OCI-LY7 (cell line): ENCODE data around the gene WASF3.

Source experiments
- CTCF ChIP-seq: fragments of 200-600 bp; sonication (generic); conservative IDR thresholded peaks from 2 replicates; pipeline ENCODE4 v1.5.1; 2014; ENCODE audit warnings: mild to moderate bottlenecking, antibody characterized with exemption, low read length, moderate library complexity, mixed read lengths
- EZH2phosphoT487 ChIP-seq: fragments of 200-600 bp; sonication (generic); IDR thresholded peaks from 2 replicates; pipeline ENCODE4 v1.6.1; 2018; ENCODE audit warnings: low read depth, borderline replicate concordance, mild to moderate bottlenecking, mixed run types, antibody characterized with exemption, low read length, moderate library complexity, mixed read lengths

DNA sequence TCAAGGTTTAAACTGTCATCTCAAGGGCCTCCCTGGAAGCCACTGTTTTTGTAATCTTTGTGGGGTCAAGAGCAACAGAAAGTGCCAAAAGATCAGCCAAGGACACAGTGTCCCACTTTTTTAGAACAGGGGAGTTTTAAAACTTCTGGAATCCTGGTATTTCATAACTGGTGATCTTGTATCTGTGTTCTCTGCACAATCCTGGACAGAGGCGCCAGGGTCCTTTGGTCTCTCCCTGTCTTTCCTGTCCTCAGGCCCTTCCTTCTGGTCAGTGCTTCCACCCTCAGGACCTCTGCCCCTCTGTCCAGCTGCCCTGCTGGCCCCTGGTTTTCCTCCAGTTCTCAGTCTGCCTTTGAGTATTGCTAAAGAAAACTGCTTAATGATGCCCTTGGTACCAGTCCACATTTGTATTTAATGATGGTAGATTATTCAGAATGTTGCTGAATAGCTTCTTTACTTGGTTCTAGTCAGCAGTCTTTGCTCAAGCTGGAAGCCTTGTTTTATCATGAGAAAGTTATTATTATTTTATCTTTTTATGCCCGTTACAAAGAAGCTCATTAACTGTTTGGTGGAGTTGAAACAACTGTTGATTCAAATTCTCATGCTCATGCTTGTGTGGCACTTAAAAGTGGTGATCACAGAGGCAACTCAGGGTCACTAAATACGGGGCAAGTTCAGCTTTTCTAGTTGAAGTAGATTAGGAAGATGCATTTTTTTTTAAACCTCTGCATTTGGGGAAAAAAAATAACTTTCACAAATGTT, 47.5 kb downstream of the WASF3 start:
- TF ChIP-seq CTCF: no peak
- TF ChIP-seq EZH2phosphoT487: no peak
